GM12878 (cell line): ENCODE measurements around the gene PLP2. TPM values are rescaled to one million over a fixed set of nuclear protein-coding genes. Genes with fewer than 3 reads are reported as not detected.

Experiments
- ATAC-seq: fragments of 200-7000 bp; cut with Tn5 transposase; 3 replicates; pipeline ENCODE4 v1.9.1; 2020; ENCODE audit warnings: mild to moderate bottlenecking, moderate library complexity
- BruUV-seq: library from RNA; stranded (reverse); fragments of 400-500 nt; replicated peaks from 2 replicates; lab custom pipeline; 2021; lab: Mats Ljungman, UMichigan
- CTCF ChIA-PET: fragments of 300-600 bp; sonication (Branson Sonifier 250); formaldehyde crosslinking; extraction: SDS; loops from one replicate; lab custom pipeline; 2021; ENCODE audit warnings: inconsistent platforms; lab: Yijun Ruan, JAX
- POLR2A ChIA-PET: fragments of 350-600 bp; formaldehyde crosslinking; extraction: SDS; loops from one replicate; lab custom pipeline; 2021; ENCODE audit warnings: inconsistent platforms; lab: Charles Lee
- RAD21 ChIA-PET: fragments of 300-600 bp; sonication (Branson Sonifier 250); formaldehyde crosslinking; loops from one replicate; lab custom pipeline; 2023; ENCODE audit warnings: antibody characterized with exemption; ENCODE audit not compliant: unreplicated experiment; lab: Charles Lee
- SMC1A ChIA-PET: fragments of 300-600 bp; sonication (Branson Sonifier 250); formaldehyde crosslinking; loops from one replicate; lab custom pipeline; 2023; ENCODE audit not compliant: unreplicated experiment, uncharacterized antibody; lab: Charles Lee
- DNase-seq: peaks from one replicate; pipeline ENCODE4 v3.0.0-alpha.2; 2011; ENCODE audit warnings: low read depth, low spot score
- FAIRE-seq: peaks from 3 replicates; lab custom pipeline; 2011; peaks lifted over from hg19 to GRCh38; lab: Jason Lieb, UNC
- H2AFZ ChIP-seq: 2 replicates; pipeline ENCODE4 v1.6.0; 2011; ENCODE audit warnings: low read depth, low read length, control low read depth; ENCODE audit not compliant: control insufficient read depth
- H3K27ac ChIP-seq: 2 replicates; pipeline ENCODE4 v1.5.1; 2011; ENCODE audit warnings: control low read depth; ENCODE audit not compliant: control insufficient read depth, insufficient read depth
- H3K27me3 ChIP-seq, 2 experiments: replicated peaks in 1 of 2; 2 replicates each; pipeline versions ENCODE4 v1.6.0 to v1.6.1; 2011; ENCODE audit warnings: low read length in 1 of 2; ENCODE audit not compliant: control insufficient read depth in 2 of 2, insufficient read depth in 2 of 2
- H3K36me3 ChIP-seq, 2 experiments: 2 replicates each; pipeline ENCODE4 v1.5.1; 2011; ENCODE audit warnings: low read length in 1 of 2; ENCODE audit not compliant: control insufficient read depth in 2 of 2, insufficient read depth in 2 of 2
- H3K4me1 ChIP-seq: 2 replicates; pipeline ENCODE4 v1.6.1; 2011; ENCODE audit warnings: mild to moderate bottlenecking, low read length, moderate library complexity, mixed read lengths; ENCODE audit not compliant: control insufficient read depth, insufficient read depth
- H3K4me2 ChIP-seq: 2 replicates; pipeline ENCODE4 v1.6.0; 2011; ENCODE audit warnings: control low read depth; ENCODE audit not compliant: control insufficient read depth, insufficient read depth
- H3K4me3 ChIP-seq: fragments of 200-600 bp; sonication (generic); 2 replicates; pipeline ENCODE4 v1.5.1; 2016
- H3K79me2 ChIP-seq: 2 replicates; pipeline ENCODE4 v1.6.0; 2011; ENCODE audit warnings: low read length; ENCODE audit not compliant: control insufficient read depth, insufficient read depth
- H3K9ac ChIP-seq: 2 replicates; pipeline ENCODE4 v1.8.0; 2011; ENCODE audit warnings: low read length, control low read depth, mixed read lengths; ENCODE audit not compliant: control insufficient read depth, insufficient read depth
- H3K9me3 ChIP-seq: replicated peaks from 3 replicates; pipeline ENCODE4 v1.5.1; 2011; ENCODE audit warnings: mild to moderate bottlenecking, low read length; ENCODE audit not compliant: control insufficient read depth, insufficient read depth
- H4K20me1 ChIP-seq: 2 replicates; pipeline ENCODE4 v1.6.0; 2011; ENCODE audit not compliant: control insufficient read depth, insufficient read depth
- ATF7 ChIP-seq: fragments of 450-650 bp; IDR thresholded peaks from 2 replicates; pipeline ENCODE4 v1.6.1; 2016; ENCODE audit warnings: low read depth, mild to moderate bottlenecking
- BACH1 ChIP-seq: fragments of 450-650 bp; IDR thresholded peaks from 2 replicates; pipeline ENCODE4 v1.6.1; 2017; ENCODE audit warnings: mild to moderate bottlenecking, borderline replicate concordance
- E2F8 ChIP-seq: fragments of 450-650 bp; IDR thresholded peaks from 2 replicates; pipeline ENCODE4 v1.6.1; 2018; ENCODE audit warnings: mild to moderate bottlenecking, low read depth, moderate library complexity; ENCODE audit not compliant: partially characterized antibody
- GATAD2B ChIP-seq: fragments of 450-650 bp; conservative IDR thresholded peaks from 2 replicates; pipeline ENCODE4 v1.6.1; 2017; ENCODE audit warnings: low read depth, mild to moderate bottlenecking, moderate library complexity
- IKZF1 ChIP-seq: fragments of 450-650 bp; conservative IDR thresholded peaks from 2 replicates; pipeline ENCODE4 v1.6.1; 2017; ENCODE audit warnings: antibody characterized with exemption, mild to moderate bottlenecking
- MEF2A ChIP-seq: IDR thresholded peaks from 2 replicates; pipeline ENCODE4 v1.6.1; 2011; ENCODE audit warnings: low read depth, mild to moderate bottlenecking, low read length, moderate library complexity; ENCODE audit not compliant: insufficient read depth
- MEF2B ChIP-seq: fragments of 450-650 bp; IDR thresholded peaks from 2 replicates; pipeline ENCODE4 v1.6.1; 2018; ENCODE audit warnings: mild to moderate bottlenecking, moderate library complexity; ENCODE audit not compliant: partially characterized antibody, poor library complexity, severe bottlenecking
- MYB ChIP-seq: fragments of 150-350 bp; IDR thresholded peaks from 2 replicates; pipeline ENCODE4 v1.6.1; 2014; ENCODE audit warnings: mild to moderate bottlenecking, low read depth, low read length, borderline replicate concordance
- PAX5 ChIP-seq: IDR thresholded peaks from 2 replicates; pipeline ENCODE4 v1.6.1; 2011; ENCODE audit warnings: low read depth, low read length, borderline replicate concordance
- POU2F2 ChIP-seq: IDR thresholded peaks from 3 replicates; pipeline ENCODE4 v1.6.1; 2011; ENCODE audit warnings: low read depth, mild to moderate bottlenecking, low read length, borderline replicate concordance
- PRDM15 ChIP-seq: fragments of 450-650 bp; formaldehyde crosslinking; IDR thresholded peaks from 2 replicates; pipeline ENCODE4 v1.4.0; 2020; ENCODE audit warnings: mild to moderate bottlenecking, moderate library complexity
- RELB ChIP-seq: fragments of 450-650 bp; IDR thresholded peaks from 2 replicates; pipeline ENCODE4 v1.6.1; 2017; ENCODE audit warnings: low read depth, mild to moderate bottlenecking, moderate library complexity
- SMARCA5 ChIP-seq: fragments of 450-650 bp; IDR thresholded peaks from 2 replicates; pipeline ENCODE4 v1.6.1; 2017; ENCODE audit warnings: mild to moderate bottlenecking
- SUPT20H ChIP-seq: IDR thresholded peaks from 2 replicates; pipeline ENCODE4 v1.6.1; 2011; ENCODE audit warnings: low read depth, mild to moderate bottlenecking, low read length, moderate library complexity, borderline replicate concordance; ENCODE audit not compliant: control insufficient read depth
- WGBS: methylation state at CpG from one replicate; pipeline ENCODE4 v1.1.6; 2016; ENCODE audit warnings: low lambda C conversion rate; ENCODE audit not compliant: insufficient replicate concordance, insufficient coverage; ENCODE audit errors: missing lambda C conversion rate; 5-methylcytosine and 5-hydroxymethylcytosine counted together
- in situ Hi-C: fragments of 300-500 bp; cut with MboI; formaldehyde crosslinking; loops from 9 replicates; pipeline ENCODE4 v1.14.3; 2018; ENCODE audit warnings: mixed read lengths
- intact Hi-C: fragments of 100-400 bp; cut with micrococcal nuclease; formaldehyde crosslinking; loops from one replicate; pipeline ENCODE4 v1.14.2; 2022; ENCODE audit not compliant: unreplicated experiment
- polyA plus RNA-seq, 11 experiments: library from polyadenylated mRNA; depleted of rRNA in 4 of 11; unstranded in 6 of 11; stranded (reverse) in 5 of 11; fragments of >200 nt; fragmentation: Nextera tagmentation in 4 of 11; fragmentation: Illumina TruSeq in 1 of 11; extraction: Ambion mirVana in 4 of 11; extraction: Trizol in 1 of 11; gene quantifications; 1 replicate in 1 of 11; 2 replicates in 10 of 11; pipeline versions ENCODE4 v1.2.1 to v1.2.3, GENCODE V29; 2011 to 2016; ENCODE audit warnings: inconsistent platforms in 2 of 11, missing spikeins in 2 of 11, low read depth in 1 of 11
- total RNA-seq, 4 experiments: library from RNA; depleted of rRNA in 3 of 4; stranded (reverse); fragments of >200 nt in 3 of 4; fragmentation: Illumina TruSeq in 1 of 4; extraction: Trizol in 1 of 4; gene quantifications; 2 replicates each; pipeline versions ENCODE4 v1.2.1 to v1.2.3, GENCODE V29; 2013 to 2021

The PLP2 gene
- total and polyA plus RNA-seq, 10 of the 15 experiments (the other 5 are each of a cell fraction or from before 2014, with no cell fraction given), result 56.6 to 177 (median 99.3) TPM

GRCh38 chrX:49214996-49215526 is 43.4 kb downstream of the PLP2 start:
- H3K9me3 ChIP-seq, result no peaks in the 10 kb centered on the region; the same call in 2 of the 3 replicates
- H2AFZ ChIP-seq, result no peak overlapping the region
- no TSS peak for BruUV-seq
- no peaks in the 10 kb centered on the region for H3K4me1 ChIP-seq
- FAIRE-seq, result no peak
- ChIA-PET CTCF (interaction anchor here (0.6 to 1.0 kb wide), 2 partner anchors 22 to 260 kb away, joined by 3 to 4 read pairs; no protein-coding TSS in a partner anchor), POLR2A (interaction anchor here (0.6 kb wide), 1 partner anchor 587 kb away, joined by 3 read pairs; no protein-coding TSS in a partner anchor), RAD21 (interaction anchor here (1.0 kb wide), 1 partner anchor 22 kb away, joined by 3 read pairs; no protein-coding TSS in a partner anchor), SMC1A (no interaction called here)
- no peaks in the 10 kb centered on the region for H4K20me1 ChIP-seq
- DNase-seq, result no peak
- H3K9ac ChIP-seq, result no peak overlapping the region
- intact Hi-C loops, result no loop called here
- H3K27me3 ChIP-seq, result no peaks in the 10 kb centered on the region
- no peak overlapping the region for H3K27ac ChIP-seq
- no peaks in the 10 kb centered on the region for H3K79me2 ChIP-seq
- no peak for ATAC-seq
- no peaks in the 10 kb centered on the region for H3K36me3 ChIP-seq
- in situ Hi-C loops, result no loop called here
- no peak overlapping the region for H3K4me2 ChIP-seq
- 55% methylated on average over 13 of the region's 14 CpGs for WGBS
- no peak overlapping the region for H3K4me3 ChIP-seq
- TF ChIP-seq PAX5 (no peak), RELB (no peak), PRDM15 (no peak), SMARCA5 (no peak), POU2F2 (no peak), ATF7 (no peak), BACH1 (no peak), E2F8 (no peak), MEF2A (no peak), SUPT20H (no peak), GATAD2B (no peak), MEF2B (no peak), IKZF1 (no peak), MYB (no peak)
